NCI-H524 (cell line): ENCODE results near the gene LRRN3.
"Not testable (repeated sequence)": the region's sequence is repeated elsewhere in the genome, so short reads cannot be mapped to it uniquely, and the experiment has no call there.

Experiments used
- DNase-seq, 2 experiments: peaks; one replicate each; lab custom pipeline; 2025; lab: John Stamatoyannopoulos, UW

The LRRN3 gene

GRCh38 chr7:111090846-111091245 is at the start of gene LRRN3:
Gene LRRN3 (plus strand): TSS chr7:111091127. CDS start chr7:111122773, 31,646 bp downstream.
- DNase-seq = peak; percentile 71 to 87

DNA sequence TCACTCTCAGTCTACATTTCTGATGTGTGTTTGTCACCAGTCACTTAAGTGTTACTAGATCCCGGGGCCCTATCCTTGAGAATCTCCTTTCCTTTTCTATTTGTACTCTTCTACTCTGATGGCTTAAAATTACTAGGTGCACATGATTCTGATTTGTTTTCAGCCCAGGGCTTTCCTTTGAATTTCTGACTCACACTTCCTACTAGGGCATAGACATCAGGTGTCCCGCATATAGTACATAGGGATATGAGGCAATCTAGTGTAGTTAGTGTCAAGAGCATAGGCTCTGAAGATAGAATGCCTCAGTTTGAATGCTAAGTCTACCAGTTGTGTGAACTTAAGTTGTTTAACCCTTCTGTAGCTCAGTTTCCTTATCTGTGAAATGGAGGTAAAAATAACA is 49.4 kb upstream of the LRRN3 start:
- no peak for DNase-seq

DNA sequence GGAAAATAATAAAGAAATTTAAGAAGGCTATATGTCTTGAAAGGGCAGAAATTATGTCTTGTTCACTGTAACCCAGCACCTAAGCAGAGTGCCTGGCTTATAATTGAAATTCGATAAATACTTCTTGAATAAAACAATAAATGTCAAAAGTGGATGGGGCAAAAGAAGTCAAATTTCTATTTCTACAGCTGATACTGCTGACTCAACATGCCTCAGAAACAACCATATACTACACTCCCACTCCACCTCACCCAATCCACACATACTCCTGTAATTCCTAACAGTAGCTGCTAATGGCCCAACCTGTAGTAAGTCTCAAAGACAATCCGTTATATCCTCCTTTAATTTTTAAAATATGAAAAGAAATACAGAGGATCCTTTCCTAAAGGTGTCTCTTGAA is 48.1 kb upstream of the LRRN3 start:
- no peak for DNase-seq

GRCh38 chr7:111043561-111043960 is 47.4 kb upstream of the LRRN3 start:
- no peak for DNase-seq

- no peak for DNase-seq
These were observed 45.5 kb upstream of the LRRN3 start for GRCh38 chr7:111045449-111045848.

DNA sequence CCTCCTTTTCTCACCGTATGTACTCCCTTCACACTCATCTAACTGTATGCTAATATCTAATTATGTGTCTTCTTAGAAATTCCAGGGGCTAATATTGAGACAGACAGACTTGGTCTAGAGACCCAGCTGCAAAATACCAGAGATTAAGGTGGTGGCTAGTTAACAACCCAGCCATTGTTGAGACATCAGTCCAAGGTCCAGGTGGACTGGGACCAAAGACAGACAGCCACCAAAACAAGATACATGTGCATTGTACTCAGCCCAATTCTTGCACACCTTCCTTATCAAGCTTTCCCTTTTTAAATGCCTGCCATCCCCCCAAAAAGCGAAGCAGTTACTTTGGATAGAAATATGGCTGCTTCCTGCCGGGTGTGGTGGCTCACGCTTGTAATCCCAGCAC is 43.3 kb upstream of the LRRN3 start:
- DNase-seq = no peak

DNA sequence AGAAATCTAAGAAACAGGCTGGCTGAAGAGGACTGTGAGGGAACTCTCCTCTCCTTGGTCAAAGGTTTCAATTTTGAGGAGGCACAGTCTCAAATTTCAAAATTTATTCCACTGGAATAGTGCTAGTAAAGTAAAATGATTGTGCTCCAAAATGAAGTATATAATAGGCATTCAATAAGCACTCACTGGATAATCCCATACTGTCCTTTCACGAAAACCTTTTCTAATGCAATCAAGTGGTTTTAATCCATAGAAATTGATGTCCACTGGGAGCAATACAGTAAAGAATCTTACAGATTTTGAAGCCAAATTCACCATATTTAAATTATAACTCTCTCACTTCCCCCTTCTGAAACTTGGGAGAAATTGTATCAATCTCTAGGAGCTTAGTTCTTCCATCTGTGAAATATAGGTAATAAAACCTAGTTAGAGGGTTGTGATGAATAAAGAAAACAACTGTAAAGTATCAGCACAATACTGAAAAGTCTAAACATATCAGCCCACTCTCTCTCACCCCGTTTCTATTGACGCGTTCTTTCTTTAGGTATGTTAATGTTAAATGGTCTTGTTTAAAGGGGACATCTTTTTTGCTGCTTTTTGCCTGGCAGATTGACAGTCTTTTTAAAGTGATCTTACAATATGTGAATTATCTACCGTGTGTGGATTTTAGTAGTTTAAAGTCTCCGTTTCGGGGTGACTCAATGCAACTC is 40.8 kb upstream of the LRRN3 start:
- peak in 1 of 2 experiments; percentile 16 for DNase-seq

- no peak for DNase-seq
These were observed 40.0 kb upstream of the LRRN3 start for GRCh38 chr7:111050875-111051416.

- no peak for DNase-seq
These were observed 39.1 kb upstream of the LRRN3 start for GRCh38 chr7:111051832-111052231.

- no peak for DNase-seq
These were observed 37.9 kb upstream of the LRRN3 start for GRCh38 chr7:111053035-111053434.

DNA sequence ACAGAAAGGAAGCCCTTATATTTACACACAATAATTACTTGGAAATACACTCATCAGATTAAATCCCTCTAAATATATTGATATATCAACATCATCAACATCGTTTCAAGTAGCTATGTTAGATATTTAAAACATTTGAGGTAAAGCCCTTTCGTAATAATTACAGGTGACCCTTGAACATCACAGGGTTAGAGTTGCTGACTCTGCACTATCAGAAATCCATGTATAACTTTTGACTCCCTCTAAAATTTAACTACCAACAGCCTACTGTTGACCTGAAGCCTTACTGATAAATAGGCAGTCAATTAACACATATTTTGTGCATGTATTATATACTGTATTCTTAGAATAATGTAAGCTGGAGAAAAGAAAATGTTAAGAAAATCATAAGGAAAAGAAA is 34.6 kb upstream of the LRRN3 start:
- DNase-seq = no peak

- no peak for DNase-seq
These were observed 33.9 kb upstream of the LRRN3 start for GRCh38 chr7:111057066-111057465.

- no peak for DNase-seq
These were observed 31.1 kb upstream of the LRRN3 start for GRCh38 chr7:111059833-111060232.

DNA sequence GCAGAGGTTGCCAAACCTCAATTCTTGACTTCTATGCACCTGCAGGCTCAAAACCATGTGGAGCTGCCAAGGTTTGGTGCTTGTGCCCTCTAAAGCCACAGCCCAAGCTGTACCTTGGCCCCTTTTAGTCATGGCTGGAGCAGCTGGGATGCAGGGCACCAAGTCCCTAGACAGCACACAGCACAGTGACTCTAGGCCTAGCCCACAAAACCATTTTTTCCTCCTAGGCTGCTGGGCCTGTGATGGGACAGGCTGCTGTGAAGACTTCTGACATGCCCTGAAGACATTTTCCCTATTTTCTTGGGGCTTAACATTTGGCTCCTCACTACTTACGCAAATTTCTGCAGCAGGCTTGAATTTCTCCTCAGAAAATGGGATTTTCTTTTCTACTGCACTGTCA is 27.8 kb upstream of the LRRN3 start:
- no peak for DNase-seq

GRCh38 chr7:111067251-111067650 is 23.7 kb upstream of the LRRN3 start:
- DNase-seq = no peak

GRCh38 chr7:111067682-111068081 is 23.2 kb upstream of the LRRN3 start:
- DNase-seq = no peak

DNA sequence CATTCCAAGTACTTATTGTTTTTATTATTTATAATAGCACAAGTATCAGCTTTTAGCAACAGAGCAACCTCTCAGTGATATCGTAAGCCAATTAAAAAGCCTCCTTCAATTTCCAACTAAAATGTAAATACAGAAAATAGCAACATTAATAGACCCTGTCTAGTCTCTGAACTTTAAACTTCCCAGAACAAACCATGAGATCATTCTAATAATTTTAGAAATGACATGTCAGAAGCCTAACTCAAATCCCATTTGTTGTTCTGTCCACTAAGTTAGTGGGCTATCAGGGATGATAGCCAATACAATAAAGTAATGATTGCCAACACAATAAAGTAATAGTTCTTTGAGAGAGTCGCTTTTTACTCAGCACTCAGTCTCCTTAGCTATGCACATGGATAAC is 22.3 kb upstream of the LRRN3 start:
- DNase-seq = no peak

DNA sequence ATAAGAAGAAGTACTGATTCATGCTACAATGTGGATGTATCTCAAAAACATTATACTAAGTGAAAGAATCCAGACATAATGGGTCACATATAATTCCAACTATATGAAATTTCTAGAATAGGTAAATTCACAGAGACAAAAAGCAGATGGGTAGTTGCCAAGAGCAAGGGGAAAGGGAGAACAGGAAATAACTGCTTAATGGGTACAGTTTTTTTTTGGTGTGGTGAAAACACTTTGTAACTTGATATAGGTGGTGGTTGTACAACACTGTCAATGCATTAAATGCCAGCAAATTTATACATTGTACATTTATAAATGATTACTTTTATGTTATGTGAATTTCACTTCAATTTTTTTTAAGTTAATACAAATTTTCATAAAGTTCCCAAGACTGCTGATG is 19.4 kb upstream of the LRRN3 start:
- DNase-seq = no peak

GRCh38 chr7:111072658-111073057 is 18.3 kb upstream of the LRRN3 start:
- not testable (repeated sequence) for DNase-seq

DNA sequence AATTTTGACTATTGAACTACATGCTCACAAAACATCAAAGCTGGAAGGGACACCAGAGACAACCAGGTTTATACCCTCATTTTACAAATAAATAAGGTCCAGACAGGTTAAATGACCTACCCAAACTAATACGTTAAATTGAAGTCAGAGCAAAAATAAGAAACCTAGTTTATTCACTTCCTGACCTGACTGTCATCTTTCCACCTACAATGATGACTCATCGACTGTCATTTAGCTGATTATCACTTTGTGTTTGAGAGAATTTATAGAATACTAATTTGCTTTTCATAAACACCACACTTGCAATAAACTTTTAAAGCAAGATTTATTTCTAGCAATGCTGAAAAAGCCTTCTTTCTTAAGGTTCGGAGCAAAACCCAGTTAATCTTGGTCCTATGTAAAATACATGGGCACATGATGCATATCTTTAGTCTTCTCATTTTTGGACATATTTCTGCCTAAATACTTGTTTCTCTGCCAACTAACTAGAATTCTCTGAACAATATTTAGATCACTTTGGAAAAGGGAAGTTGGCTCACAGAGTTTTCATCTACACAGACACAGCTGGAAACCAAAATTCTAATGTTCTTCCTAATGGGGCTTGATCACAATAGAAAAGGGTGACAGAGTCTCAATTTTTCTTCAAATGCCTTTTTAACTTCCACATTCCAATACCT is 16.7 kb upstream of the LRRN3 start:
- no peak for DNase-seq

DNA sequence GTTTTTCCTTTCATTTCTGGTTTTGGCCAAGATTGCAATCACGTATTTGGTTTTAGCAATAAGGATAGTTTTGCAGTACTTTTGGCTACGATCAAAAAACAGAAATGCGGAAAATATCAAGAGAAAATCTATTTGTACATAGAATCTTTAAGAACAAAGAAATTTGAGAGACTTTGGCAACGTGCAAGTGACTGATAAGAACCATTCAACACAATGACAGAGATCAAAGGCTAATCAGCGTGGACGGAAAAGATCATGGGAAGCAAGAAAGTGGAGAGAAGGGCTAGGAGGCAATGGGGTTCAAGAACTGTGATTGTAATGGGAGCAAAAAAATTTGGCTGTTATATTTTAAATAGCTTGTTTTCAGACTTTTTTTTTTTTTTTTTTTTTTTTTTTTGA is 16.2 kb upstream of the LRRN3 start:
- DNase-seq = no peak

DNA sequence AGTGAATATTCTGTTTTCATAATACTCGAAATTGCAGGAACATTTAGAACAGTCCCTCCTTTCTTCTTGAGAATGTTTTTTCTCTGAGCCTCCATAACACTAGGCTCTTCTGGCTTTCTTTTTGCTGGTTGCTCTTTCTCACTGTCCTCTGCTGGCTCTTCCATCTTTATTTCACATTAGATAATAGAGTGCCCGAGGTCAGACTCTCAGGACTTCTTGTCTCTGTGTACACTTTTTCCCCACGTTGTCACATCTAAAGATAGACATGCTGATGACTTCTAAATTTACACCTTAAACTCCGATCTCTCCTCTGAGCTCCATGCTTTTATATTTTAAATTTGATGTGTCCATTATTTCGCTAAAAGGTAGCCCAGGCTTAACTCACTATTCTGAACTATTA is 15.4 kb upstream of the LRRN3 start:
- no peak for DNase-seq

DNA sequence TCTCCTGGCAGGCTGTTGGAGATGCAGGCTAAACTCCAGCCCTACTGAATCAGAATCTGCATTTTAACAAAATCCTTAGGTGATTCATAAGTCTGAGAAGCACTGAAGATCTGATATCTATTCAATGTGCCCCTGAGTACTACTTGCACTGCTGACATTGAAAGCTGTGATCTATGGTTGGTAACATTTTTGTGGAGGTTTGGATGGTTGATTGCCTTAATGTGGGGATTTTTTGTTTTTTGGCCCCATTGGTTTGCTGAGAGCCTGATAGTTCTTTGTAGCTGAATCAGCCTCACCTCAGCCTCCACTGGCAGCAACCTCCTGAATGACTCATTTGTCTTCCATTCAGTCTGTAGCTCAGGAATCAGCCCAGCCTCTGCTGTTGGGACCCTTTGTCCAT is 14.7 kb upstream of the LRRN3 start:
- DNase-seq = no peak

- no peak for DNase-seq
These were observed 13.9 kb upstream of the LRRN3 start for GRCh38 chr7:111077001-111077400.
